ENCODE measurements around the gene TLL2.

Gene TLL2

DNA sequence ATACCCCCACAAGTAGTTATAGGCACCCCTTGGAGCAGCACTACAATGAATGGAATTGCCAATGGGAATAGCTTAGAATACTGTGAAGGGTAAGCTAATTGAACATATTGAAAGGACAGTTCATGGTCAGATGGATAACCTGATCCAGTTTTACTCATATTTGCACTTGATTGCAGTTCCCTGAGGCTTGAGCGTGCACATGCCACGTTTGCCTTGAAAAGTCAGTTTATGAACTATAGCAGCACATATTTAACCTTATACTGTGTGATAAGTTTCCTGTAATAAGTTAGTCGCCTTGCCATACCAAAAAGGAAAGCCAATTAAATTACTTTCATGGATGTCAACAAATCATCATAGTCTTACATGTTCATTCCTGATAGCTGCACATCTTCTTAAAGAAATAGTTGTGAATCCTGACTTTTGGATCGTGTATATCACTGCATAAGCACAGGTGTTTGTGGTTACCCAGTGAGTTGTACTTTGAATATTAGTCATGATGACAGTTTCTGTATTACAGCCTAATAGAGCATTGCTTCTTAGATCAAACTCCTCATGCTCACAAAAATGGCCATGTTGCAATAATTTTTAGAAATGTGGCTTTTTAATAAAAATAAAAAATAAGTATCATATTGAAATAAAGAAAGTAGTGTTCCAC is 187.9 kb downstream of the TLL2 start:
- TF ChIP-seq SIN3A (IDR thresholded peaks at IDR 0.05; ENCODE audit: borderline replicate concordance, insufficient read depth, low read length): no peak
- no peak for TF ChIP-seq POLR2AphosphoS5 (IDR thresholded peaks at IDR 0.05; ENCODE audit: low read depth, low read length)
- no peak for TF ChIP-seq FOXP2 (optimal IDR thresholded peaks at IDR 0.05; ENCODE audit: borderline replicate concordance, extremely low read depth, extremely low read length, insufficient read depth)
- no peak for TF ChIP-seq TAF1 (IDR thresholded peaks at IDR 0.05; ENCODE audit: borderline replicate concordance, insufficient read depth, low read length)

DNA sequence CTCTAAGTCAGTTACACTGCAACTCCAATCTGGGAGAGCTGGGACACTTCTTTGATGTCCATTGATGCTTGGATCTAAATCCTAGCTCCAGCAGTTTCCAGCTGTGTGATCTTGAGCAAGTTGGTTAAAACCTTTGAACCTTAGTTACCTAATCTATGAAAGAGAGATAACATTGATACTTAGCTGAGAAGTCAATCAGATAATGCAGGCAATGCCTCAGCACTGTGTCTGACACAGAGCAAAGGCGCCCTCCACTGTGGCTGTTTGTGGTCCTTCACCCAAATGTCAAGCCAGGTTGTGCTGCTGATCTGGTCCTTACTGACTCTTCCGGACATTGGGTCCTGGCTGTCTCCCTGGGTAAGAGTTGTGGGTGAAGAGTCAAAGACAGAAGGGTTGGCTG is 189.3 kb downstream of the TLL2 start:
- TF ChIP-seq, protein P1, sequence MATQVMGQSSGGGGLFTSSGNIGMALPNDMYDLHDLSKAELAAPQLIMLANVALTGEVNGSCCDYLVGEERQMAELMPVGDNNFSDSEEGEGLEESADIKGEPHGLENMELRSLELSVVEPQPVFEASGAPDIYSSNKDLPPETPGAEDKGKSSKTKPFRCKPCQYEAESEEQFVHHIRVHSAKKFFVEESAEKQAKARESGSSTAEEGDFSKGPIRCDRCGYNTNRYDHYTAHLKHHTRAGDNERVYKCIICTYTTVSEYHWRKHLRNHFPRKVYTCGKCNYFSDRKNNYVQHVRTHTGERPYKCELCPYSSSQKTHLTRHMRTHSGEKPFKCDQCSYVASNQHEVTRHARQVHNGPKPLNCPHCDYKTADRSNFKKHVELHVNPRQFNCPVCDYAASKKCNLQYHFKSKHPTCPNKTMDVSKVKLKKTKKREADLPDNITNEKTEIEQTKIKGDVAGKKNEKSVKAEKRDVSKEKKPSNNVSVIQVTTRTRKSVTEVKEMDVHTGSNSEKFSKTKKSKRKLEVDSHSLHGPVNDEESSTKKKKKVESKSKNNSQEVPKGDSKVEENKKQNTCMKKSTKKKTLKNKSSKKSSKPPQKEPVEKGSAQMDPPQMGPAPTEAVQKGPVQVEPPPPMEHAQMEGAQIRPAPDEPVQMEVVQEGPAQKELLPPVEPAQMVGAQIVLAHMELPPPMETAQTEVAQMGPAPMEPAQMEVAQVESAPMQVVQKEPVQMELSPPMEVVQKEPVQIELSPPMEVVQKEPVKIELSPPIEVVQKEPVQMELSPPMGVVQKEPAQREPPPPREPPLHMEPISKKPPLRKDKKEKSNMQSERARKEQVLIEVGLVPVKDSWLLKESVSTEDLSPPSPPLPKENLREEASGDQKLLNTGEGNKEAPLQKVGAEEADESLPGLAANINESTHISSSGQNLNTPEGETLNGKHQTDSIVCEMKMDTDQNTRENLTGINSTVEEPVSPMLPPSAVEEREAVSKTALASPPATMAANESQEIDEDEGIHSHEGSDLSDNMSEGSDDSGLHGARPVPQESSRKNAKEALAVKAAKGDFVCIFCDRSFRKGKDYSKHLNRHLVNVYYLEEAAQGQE (IDR thresholded peaks at IDR 0.05; ENCODE audit: insufficient read depth in 1 of 2, low read depth in 2 of 2, low read length in 2 of 2): no peak
- TF ChIP-seq FOXP2 (optimal IDR thresholded peaks at IDR 0.05; ENCODE audit: borderline replicate concordance, extremely low read depth, extremely low read length, insufficient read depth): no peak
- no peak for TF ChIP-seq SIN3A (IDR thresholded peaks at IDR 0.05; ENCODE audit: borderline replicate concordance, insufficient read depth, low read length)
- no peak for TF ChIP-seq TAF1 (IDR thresholded peaks at IDR 0.05; ENCODE audit: borderline replicate concordance, insufficient read depth, low read length)
- no peak for TF ChIP-seq POLR2AphosphoS5 (IDR thresholded peaks at IDR 0.05; ENCODE audit: low read depth, low read length)

- TF ChIP-seq FOXP2 (optimal IDR thresholded peaks at IDR 0.05; ENCODE audit: borderline replicate concordance, extremely low read depth, extremely low read length, insufficient read depth): no peak
- TF ChIP-seq, protein P1 (IDR thresholded peaks at IDR 0.05; ENCODE audit: insufficient read depth in 1 of 2, low read depth in 2 of 2, low read length in 2 of 2): no peak
These were observed 191.5 kb downstream of the TLL2 start for GRCh38 chr10:96322275-96322674.

GRCh38 chr10:96321822-96322221 is 191.9 kb downstream of the TLL2 start:
- TF ChIP-seq, protein P1 (IDR thresholded peaks at IDR 0.05; ENCODE audit: insufficient read depth in 1 of 2, low read depth in 2 of 2, low read length in 2 of 2): no peak
- TF ChIP-seq POLR2AphosphoS5 (IDR thresholded peaks at IDR 0.05; ENCODE audit: low read depth, low read length) (no peak), FOXP2 (optimal IDR thresholded peaks at IDR 0.05; ENCODE audit: borderline replicate concordance, extremely low read depth, extremely low read length, insufficient read depth) (no peak), SIN3A (IDR thresholded peaks at IDR 0.05; ENCODE audit: borderline replicate concordance, insufficient read depth, low read length) (no peak), TAF1 (IDR thresholded peaks at IDR 0.05; ENCODE audit: borderline replicate concordance, insufficient read depth, low read length) (no peak)

DNA sequence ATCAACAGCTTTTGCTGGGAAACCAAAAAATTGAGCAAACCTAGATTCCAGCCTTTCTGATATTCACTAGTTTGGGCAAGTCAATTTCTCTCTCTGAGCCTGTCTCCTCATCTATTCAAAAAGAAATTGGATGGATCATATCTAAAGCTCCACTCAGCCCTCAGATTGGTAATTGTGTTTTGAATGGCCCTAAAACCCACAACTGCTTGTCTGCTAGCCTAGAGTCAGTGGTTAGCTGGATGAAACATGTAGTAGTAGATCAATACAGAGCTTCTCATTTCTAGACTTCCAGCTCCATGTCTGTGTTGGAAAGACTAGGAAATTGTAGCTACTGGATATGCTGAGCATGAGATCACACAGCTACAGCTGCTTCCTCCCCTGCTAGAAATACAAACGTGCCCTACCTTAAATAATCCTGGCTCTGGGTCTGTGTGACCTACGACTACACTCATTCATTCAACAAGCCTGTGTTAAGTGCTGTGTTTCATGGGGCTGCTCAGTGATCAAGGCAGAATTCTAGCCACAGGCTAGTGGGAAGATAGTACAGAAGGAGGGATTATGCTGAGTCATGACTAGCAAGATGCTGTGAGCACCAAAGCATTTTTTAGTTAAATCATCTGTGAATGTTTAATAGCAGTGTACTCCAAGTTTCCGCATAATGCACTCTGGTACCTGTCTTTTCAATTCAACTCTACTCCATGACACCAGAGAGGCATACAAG is 193.8 kb downstream of the TLL2 start:
- TF ChIP-seq FOXP2 (optimal IDR thresholded peaks at IDR 0.05; ENCODE audit: borderline replicate concordance, extremely low read depth, extremely low read length, insufficient read depth): no peak
- TF ChIP-seq TAF1 (IDR thresholded peaks at IDR 0.05; ENCODE audit: borderline replicate concordance, insufficient read depth, low read length): no peak
- TF ChIP-seq, protein P1 (IDR thresholded peaks at IDR 0.05; ENCODE audit: insufficient read depth in 1 of 2, low read depth in 2 of 2, low read length in 2 of 2): no peak
- TF ChIP-seq SIN3A (IDR thresholded peaks at IDR 0.05; ENCODE audit: borderline replicate concordance, insufficient read depth, low read length): no peak
- no peak for TF ChIP-seq POLR2AphosphoS5 (IDR thresholded peaks at IDR 0.05; ENCODE audit: low read depth, low read length)
